K562 (cell line): ENCODE data around the gene CDK14. TPM values are rescaled to one million over a fixed set of nuclear protein-coding genes. Genes with fewer than 3 reads are reported as not detected.

Experiments
- ATAC-seq: fragments of 200-7000 bp; cut with Tn5 transposase; 3 replicates; pipeline ENCODE4 v1.9.1; 2020; ENCODE audit warnings: moderate library complexity
- BruUV-seq: library from RNA; stranded (reverse); fragments of 400-500 nt; replicated peaks from 2 replicates; lab custom pipeline; 2021; lab: Mats Ljungman, UMichigan
- CTCF ChIA-PET: fragments of 300-600 bp; formaldehyde crosslinking; extraction: SDS; loops from one replicate; lab custom pipeline; 2021; ENCODE audit warnings: low intra/inter-chr PET ratio; lab: Yijun Ruan, JAX
- POLR2A ChIA-PET: fragments of 300-600, 350-650 bp; sonication (Branson Sonifier 250); formaldehyde crosslinking; extraction: SDS; loops from one replicate; lab custom pipeline; 2021; ENCODE audit warnings: antibody characterized with exemption, inconsistent platforms; lab: Yijun Ruan, JAX
- DNase-seq, 4 experiments: peaks; one replicate each; pipeline versions ENCODE4 v3.0.0 to v3.0.0-alpha.2; 2011 to 2018; ENCODE audit warnings: low spot score in 3 of 4, mixed read lengths in 3 of 4; ENCODE audit errors: extremely low read depth in 1 of 4
- FAIRE-seq: peaks from 2 replicates; lab custom pipeline; 2011; peaks lifted over from hg19 to GRCh38; lab: Jason Lieb, UNC
- H2AFZ ChIP-seq: 2 replicates; pipeline ENCODE4 v1.6.0; 2011; ENCODE audit warnings: low read depth, low read length, control low read depth, inconsistent platforms
- H3K27ac ChIP-seq: fragments of 200-600 bp; 3 replicates; pipeline ENCODE4 v1.8.0; 2011; ENCODE audit warnings: low read depth, mild to moderate bottlenecking, control low read depth, inconsistent platforms, low read length, moderate library complexity, mixed read lengths; ENCODE audit errors: extremely low read depth
- H3K27me3 ChIP-seq, 2 experiments: fragments of 300-600 bp in 1 of 2; 2 replicates in 1 of 2; 3 replicates in 1 of 2; pipeline versions ENCODE4 v1.6.0 to v1.8.0; 2011; ENCODE audit warnings: inconsistent platforms in 2 of 2, low read length in 2 of 2, mild to moderate bottlenecking in 1 of 2, mixed read lengths in 1 of 2, moderate library complexity in 1 of 2; ENCODE audit not compliant: control insufficient read depth in 2 of 2, insufficient read depth in 2 of 2
- H3K36me3 ChIP-seq: fragments of 300-600 bp; 3 replicates; pipeline ENCODE4 v1.8.0; 2011; ENCODE audit warnings: mild to moderate bottlenecking, low read length, inconsistent platforms; ENCODE audit not compliant: control insufficient read depth, insufficient read depth
- H3K4me1 ChIP-seq, 2 experiments: fragments of 200-600 bp in 1 of 2; replicated peaks in 1 of 2; 2 replicates in 1 of 2; 3 replicates in 1 of 2; pipeline versions ENCODE4 v1.5.1 to v1.8.0; 2011; ENCODE audit warnings: inconsistent platforms in 2 of 2, low read length in 2 of 2, mild to moderate bottlenecking in 1 of 2, mixed read lengths in 1 of 2, moderate library complexity in 1 of 2; ENCODE audit not compliant: control insufficient read depth in 2 of 2, insufficient read depth in 2 of 2
- H3K4me2 ChIP-seq: 2 replicates; pipeline ENCODE4 v1.6.1; 2011; ENCODE audit warnings: low read length, control low read depth, inconsistent platforms, mixed read lengths; ENCODE audit not compliant: insufficient read depth
- H3K4me3 ChIP-seq: fragments of 200-600 bp; sonication (generic), shearing (Covaris generic); 2 replicates; pipeline ENCODE4 v1.5.1; 2016; ENCODE audit warnings: control low read depth, inconsistent platforms
- H3K79me2 ChIP-seq: fragments of 200-600 bp; 3 replicates; pipeline ENCODE4 v1.8.0; 2011; ENCODE audit warnings: low read length, inconsistent platforms; ENCODE audit not compliant: control insufficient read depth, insufficient read depth
- H3K9ac ChIP-seq, 2 experiments: 2 replicates each; pipeline versions ENCODE4 v1.6.0 to v1.6.1; 2011; ENCODE audit warnings: low read depth in 2 of 2, low read length in 2 of 2, control low read depth in 1 of 2, inconsistent platforms in 1 of 2, mild to moderate bottlenecking in 1 of 2, mixed read lengths in 1 of 2; ENCODE audit not compliant: insufficient read depth in 1 of 2
- H3K9me1 ChIP-seq: one replicate; pipeline ENCODE4 v1.6.0; 2011; ENCODE audit warnings: inconsistent platforms, mild to moderate bottlenecking, low read length, moderate library complexity; ENCODE audit not compliant: control insufficient read depth, insufficient read depth
- H3K9me3 ChIP-seq: replicated peaks from 2 replicates; pipeline ENCODE4 v1.5.1; 2011; ENCODE audit warnings: low read depth, low read length, inconsistent platforms; ENCODE audit not compliant: control insufficient read depth, insufficient read depth
- H4K20me1 ChIP-seq: replicated peaks from 2 replicates; pipeline ENCODE4 v1.6.1; 2011; ENCODE audit warnings: low read length, inconsistent platforms, mixed read lengths; ENCODE audit not compliant: control insufficient read depth, insufficient read depth
- HMG20A ChIP-seq: fragments of 450-650 bp; formaldehyde crosslinking; conservative IDR thresholded peaks from 2 replicates; pipeline ENCODE4 v1.4.0; 2020; ENCODE audit warnings: mild to moderate bottlenecking, mixed read lengths
- YBX1 ChIP-seq: fragments of 450-650 bp; IDR thresholded peaks from 2 replicates; pipeline ENCODE4 v1.7.1; 2016; ENCODE audit warnings: mild to moderate bottlenecking
- ZNF41 ChIP-seq: fragments of 250-450 bp; sonication (Bioruptor Pico); conservative IDR thresholded peaks from 2 replicates; pipeline ENCODE4 v1.4.0; 2020; ENCODE audit warnings: mild to moderate bottlenecking
- WGBS: fragments of 100-300 bp; shearing (Covaris generic); methylation state at CpG from one replicate; pipeline ENCODE4 v1.1.6; 2016; ENCODE audit warnings: low coverage, mixed read lengths; ENCODE audit not compliant: insufficient coverage; ENCODE audit errors: missing lambda C conversion rate; 5-methylcytosine and 5-hydroxymethylcytosine counted together
- in situ Hi-C: fragments of 300-500 bp; cut with MboI; formaldehyde crosslinking; loops from 4 replicates; pipeline ENCODE4 v1.15.0; 2018; ENCODE audit warnings: inconsistent platforms, mixed read lengths
- intact Hi-C: fragments of 100-400 bp; cut with micrococcal nuclease; formaldehyde crosslinking; loops from 2 replicates; pipeline ENCODE4 v1.14.2; 2022
- polyA plus RNA-seq, 8 experiments: library from polyadenylated mRNA; depleted of rRNA in 4 of 8; stranded (reverse) in 5 of 8; unstranded in 3 of 8; fragments of >200 nt; fragmentation: Nextera tagmentation in 2 of 8; fragmentation: Illumina TruSeq in 1 of 8; extraction: Ambion mirVana in 2 of 8; extraction: Trizol in 1 of 8; gene quantifications; 2 replicates each; pipeline versions ENCODE4 v1.2.1 to v1.2.3, GENCODE V29; 2011 to 2014; ENCODE audit warnings: inconsistent platforms in 1 of 8, missing spikeins in 1 of 8
- total RNA-seq, 7 experiments: library from RNA; depleted of rRNA in 6 of 7; stranded (reverse); fragments of >200 nt in 6 of 7; fragmentation: Illumina TruSeq in 2 of 7; extraction: Trizol in 2 of 7; gene quantifications; 2 replicates each; pipeline versions ENCODE4 v1.2.1 to v1.2.3, GENCODE V29; 2011 to 2021; ENCODE audit warnings: low replicate concordance in 1 of 7
- TF ChIP-seq, protein P1 (sequence below): sonication (generic); formaldehyde crosslinking; IDR thresholded peaks from 2 replicates; pipeline ENCODE4 v1.5.0; 2020; ENCODE audit warnings: missing genetic modification reagents
- TF ChIP-seq, protein P2 (sequence below): fragments of 450-650 bp; IDR thresholded peaks from 2 replicates; pipeline ENCODE4 v1.6.1; 2017; ENCODE audit warnings: antibody characterized with exemption, mild to moderate bottlenecking

CDK14 gene
- total and polyA plus RNA-seq, 9 of the 15 experiments (the other 6 are each of a cell fraction or from before 2014, with no cell fraction given), result 0.03 to 0.91 (median 0.16) TPM

DNA sequence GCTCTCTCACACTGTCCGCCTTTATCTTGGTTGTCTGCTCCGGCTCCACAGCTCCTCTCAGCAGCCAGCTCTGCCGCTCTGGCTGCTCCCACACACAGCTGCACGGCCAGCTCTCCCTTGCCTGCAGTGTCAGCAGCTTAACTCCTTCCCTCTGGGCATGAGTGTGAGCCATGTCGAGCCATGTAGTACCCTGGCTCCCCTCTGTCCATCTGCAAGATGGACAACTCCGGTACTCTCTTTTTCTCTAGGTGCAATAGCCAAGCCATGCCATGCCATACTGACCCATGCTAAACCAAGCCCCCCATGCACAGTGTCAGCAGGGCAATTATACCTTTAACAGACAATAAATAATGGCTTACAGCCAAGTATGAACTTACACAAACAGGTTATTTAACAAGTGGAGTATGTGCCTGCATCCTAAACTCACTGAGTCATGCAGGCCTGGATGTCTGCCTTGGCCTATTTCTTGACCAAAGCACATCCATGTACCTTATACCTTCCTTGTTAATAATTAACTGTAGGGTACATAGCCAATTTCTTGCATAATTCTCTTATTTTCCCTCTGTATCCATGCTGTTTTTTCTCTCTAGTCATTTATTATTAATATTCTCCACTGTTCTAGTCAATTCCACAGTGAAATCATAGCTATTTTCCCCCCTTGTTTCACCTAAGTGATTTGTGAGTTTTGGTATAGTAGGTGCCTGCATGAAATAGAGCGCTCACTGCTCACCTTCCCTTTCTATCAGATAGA is 170.9 kb downstream of the CDK14 start:
- H3K9ac ChIP-seq, result no peak overlapping the region
- no peak overlapping the region for H3K27ac ChIP-seq
- TF ChIP-seq ZNF41 (CRISPR knock-in tag) (no peak), YBX1 (no peak)
- TF ChIP-seq, protein P1, sequence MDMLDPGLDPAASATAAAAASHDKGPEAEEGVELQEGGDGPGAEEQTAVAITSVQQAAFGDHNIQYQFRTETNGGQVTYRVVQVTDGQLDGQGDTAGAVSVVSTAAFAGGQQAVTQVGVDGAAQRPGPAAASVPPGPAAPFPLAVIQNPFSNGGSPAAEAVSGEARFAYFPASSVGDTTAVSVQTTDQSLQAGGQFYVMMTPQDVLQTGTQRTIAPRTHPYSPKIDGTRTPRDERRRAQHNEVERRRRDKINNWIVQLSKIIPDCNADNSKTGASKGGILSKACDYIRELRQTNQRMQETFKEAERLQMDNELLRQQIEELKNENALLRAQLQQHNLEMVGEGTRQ (CRISPR knock-in tag), result no peak
- BruUV-seq, result no TSS peak
- no peak for FAIRE-seq
- no peaks in the 10 kb centered on the region for H3K4me1 ChIP-seq
- no peaks in the 10 kb centered on the region for H4K20me1 ChIP-seq
- H2AFZ ChIP-seq, result no peak overlapping the region
- POLR2A ChIA-PET, result no interaction called here
- no peaks in the 10 kb centered on the region for H3K27me3 ChIP-seq
- CTCF ChIA-PET, result no interaction called here
- no peaks in the 10 kb centered on the region for H3K79me2 ChIP-seq
- no peaks in the 10 kb centered on the region for H3K36me3 ChIP-seq
- WGBS, result 2% methylated on average over 7 of the region's 7 CpGs
- H3K4me3 ChIP-seq, result no peak overlapping the region
- intact Hi-C loops, result no loop called here
- in situ Hi-C loops, result no loop called here
- H3K4me2 ChIP-seq, result no peak overlapping the region
- ATAC-seq, result no peak
- no peaks in the 10 kb centered on the region for H3K9me1 ChIP-seq
- no peaks in the 10 kb centered on the region for H3K9me3 ChIP-seq
- no peak for DNase-seq

DNA sequence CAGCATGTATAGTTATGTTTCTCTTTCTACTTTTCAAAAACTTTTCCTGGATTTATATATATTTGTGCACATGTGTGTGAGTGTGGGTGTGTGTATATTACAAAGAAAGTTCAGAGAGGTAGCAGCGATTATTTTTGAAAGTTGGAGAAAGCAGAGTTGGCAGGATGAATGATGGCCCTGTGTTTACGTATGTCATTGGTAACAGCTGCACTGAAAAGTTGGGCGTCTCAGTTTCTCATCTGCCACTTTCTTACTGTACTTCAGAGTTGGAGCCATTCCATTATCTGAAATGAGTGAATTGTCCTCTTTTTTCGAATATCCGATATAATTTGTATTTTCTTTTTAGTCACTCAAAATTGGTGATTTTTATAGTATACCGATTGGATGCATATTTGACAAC is 172.2 kb downstream of the CDK14 start:
- no peak for TF ChIP-seq HMG20A
- TF ChIP-seq, protein P2, sequence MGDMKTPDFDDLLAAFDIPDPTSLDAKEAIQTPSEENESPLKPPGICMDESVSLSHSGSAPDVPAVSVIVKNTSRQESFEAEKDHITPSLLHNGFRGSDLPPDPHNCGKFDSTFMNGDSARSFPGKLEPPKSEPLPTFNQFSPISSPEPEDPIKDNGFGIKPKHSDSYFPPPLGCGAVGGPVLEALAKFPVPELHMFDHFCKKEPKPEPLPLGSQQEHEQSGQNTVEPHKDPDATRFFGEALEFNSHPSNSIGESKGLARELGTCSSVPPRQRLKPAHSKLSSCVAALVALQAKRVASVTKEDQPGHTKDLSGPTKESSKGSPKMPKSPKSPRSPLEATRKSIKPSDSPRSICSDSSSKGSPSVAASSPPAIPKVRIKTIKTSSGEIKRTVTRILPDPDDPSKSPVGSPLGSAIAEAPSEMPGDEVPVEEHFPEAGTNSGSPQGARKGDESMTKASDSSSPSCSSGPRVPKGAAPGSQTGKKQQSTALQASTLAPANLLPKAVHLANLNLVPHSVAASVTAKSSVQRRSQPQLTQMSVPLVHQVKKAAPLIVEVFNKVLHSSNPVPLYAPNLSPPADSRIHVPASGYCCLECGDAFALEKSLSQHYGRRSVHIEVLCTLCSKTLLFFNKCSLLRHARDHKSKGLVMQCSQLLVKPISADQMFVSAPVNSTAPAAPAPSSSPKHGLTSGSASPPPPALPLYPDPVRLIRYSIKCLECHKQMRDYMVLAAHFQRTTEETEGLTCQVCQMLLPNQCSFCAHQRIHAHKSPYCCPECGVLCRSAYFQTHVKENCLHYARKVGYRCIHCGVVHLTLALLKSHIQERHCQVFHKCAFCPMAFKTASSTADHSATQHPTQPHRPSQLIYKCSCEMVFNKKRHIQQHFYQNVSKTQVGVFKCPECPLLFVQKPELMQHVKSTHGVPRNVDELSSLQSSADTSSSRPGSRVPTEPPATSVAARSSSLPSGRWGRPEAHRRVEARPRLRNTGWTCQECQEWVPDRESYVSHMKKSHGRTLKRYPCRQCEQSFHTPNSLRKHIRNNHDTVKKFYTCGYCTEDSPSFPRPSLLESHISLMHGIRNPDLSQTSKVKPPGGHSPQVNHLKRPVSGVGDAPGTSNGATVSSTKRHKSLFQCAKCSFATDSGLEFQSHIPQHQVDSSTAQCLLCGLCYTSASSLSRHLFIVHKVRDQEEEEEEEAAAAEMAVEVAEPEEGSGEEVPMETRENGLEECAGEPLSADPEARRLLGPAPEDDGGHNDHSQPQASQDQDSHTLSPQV, result no peak
- no peak overlapping the region for H2AFZ ChIP-seq
- DNase-seq (no peak), ATAC-seq (no peak), FAIRE-seq (no peak)
- H3K4me2 ChIP-seq, result no peak overlapping the region
- ChIA-PET POLR2A (no interaction called here), CTCF (no interaction called here)
- no peaks in the 10 kb centered on the region for H3K9me1 ChIP-seq
- H3K4me3 ChIP-seq, result no peak overlapping the region
- no peaks in the 10 kb centered on the region for H3K27me3 ChIP-seq
- H3K9ac ChIP-seq, result no peak overlapping the region
- no peaks in the 10 kb centered on the region for H3K9me3 ChIP-seq
- no peaks in the 10 kb centered on the region for H3K4me1 ChIP-seq
- WGBS, result under 1% methylated on average over 6 of the region's 6 CpGs
- H4K20me1 ChIP-seq, result no peaks in the 10 kb centered on the region
- H3K27ac ChIP-seq, result no peak overlapping the region
- in situ Hi-C loops (no loop called here), intact Hi-C loops (no loop called here)
- BruUV-seq, result no TSS peak
- no peaks in the 10 kb centered on the region for H3K36me3 ChIP-seq
- H3K79me2 ChIP-seq, result no peaks in the 10 kb centered on the region
